SW480 (cell line): ENCODE results near the gene NECAP2.
A peak's percentile ranks its signal among the peaks of the same experiment; 100 is the strongest.
"Not testable (repeated sequence)": the region's sequence is repeated elsewhere in the genome, so short reads cannot be mapped to it uniquely, and the experiment has no call there.

ENCODE experiments used
- DNase-seq: peaks from one replicate; pipeline ENCODE4 v3.0.0-alpha.2; 2016; ENCODE audit warnings: low spot score

The NECAP2 gene

DNA sequence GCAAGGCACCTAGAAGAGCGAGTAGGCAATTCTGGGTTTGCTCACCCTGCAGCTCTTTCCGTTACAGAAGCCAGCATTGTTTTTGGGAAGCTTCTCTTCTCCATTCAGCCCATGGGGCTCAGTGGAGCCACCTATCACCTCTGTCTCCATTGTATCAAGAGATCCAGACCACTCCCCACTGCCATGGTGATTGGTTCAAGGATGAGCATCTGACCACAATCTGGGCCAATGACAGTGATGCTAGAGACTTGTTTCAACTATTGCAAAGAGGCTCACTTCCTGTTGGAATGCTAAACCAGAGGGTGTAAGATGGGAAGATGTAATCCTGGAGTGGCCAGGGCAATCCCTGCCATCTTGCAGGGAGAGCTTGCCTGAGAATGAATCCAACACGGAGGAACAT is 9.9 kb upstream of the NECAP2 start:
- peak; percentile 40 for DNase-seq

DNA sequence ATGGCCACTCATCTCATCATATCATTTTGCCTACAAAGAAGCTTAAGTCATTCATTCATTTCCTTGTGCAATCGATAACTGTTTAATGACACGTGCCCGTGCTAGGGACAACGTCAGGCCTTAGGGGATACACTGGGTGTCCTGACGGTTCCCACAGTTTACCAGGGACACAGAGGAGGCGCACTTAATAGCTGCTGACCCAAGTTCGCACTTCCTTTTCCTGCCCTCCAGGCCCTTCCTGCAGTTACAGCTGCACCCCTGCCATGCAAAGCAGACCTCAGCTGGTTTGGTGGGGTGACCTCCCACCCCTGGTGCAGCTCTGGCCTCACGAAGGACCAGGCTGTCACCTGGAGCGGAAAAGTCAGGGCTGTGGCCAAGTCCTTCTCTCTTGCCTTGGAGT is 7.5 kb upstream of the NECAP2 start:
- DNase-seq: no peak

DNA sequence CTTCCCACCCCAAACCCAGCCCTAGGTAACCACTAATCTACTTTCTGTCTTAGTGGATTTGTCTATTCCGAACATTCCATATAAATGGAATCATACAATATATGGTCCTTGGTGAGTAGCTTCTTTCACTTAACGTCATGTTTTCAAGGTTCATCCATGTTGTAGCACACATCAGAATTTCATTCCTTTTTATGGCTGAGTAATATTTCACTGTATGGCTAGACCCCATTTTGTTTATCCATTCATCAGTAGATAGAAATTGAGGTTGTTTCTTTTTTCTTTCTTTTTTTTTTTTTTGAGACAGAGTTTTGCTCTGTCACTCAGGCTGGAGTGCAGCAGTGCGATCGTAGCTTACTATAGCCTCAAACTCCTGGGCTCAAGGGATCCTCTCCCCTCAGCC is 6.5 kb upstream of the NECAP2 start:
- no peak for DNase-seq

DNA sequence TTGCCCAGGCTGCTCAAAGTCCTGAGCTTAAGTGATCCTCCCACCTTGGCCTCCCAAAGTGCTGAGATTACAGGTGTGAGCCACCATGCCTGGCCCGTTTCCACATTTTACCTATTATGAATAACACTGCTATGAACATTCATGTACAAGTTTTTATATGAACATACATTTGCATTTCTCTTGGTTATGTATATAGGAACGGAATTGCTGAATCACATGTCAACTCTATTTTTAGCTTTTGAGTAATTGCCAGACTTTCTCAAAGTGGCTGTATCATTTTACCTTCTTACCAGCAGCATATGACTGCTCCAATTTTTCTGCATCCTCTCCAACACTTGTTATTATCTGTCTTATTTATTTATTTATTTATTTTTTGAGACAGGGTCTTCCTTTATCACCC is 6.0 kb upstream of the NECAP2 start:
- no peak for DNase-seq

DNA sequence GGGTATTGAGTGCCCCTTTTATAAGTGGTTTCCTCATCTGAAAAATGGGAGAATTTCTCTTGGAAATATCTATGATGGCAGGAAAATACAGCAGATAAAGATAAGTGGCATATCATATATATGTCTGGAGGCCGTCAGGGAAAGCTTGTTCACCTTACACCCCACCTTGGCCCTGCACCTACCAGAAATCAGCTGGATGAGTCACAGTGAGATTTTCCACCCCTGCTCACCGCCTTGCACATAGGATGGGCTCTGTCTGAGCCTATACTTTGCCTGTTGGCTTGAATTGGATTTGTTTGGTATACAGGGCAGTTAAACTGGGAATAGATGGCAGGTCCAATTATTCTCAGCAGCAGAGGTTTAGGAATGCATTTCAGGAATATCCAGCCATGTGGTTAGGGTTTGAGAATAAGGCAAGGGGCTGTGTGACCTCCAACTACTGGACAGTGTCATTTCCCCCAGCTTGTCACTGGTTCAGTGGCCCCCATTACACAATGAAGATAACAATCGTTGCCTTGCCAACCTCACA is 3.5 kb upstream of the NECAP2 start, which contains the start of gene SPATA21:
Gene SPATA21 (minus strand): TSS at position 479 of the 529 bp plus-strand sequence. CDS start 6,053 bp downstream, outside the sequence.
- DNase-seq: no peak

DNA sequence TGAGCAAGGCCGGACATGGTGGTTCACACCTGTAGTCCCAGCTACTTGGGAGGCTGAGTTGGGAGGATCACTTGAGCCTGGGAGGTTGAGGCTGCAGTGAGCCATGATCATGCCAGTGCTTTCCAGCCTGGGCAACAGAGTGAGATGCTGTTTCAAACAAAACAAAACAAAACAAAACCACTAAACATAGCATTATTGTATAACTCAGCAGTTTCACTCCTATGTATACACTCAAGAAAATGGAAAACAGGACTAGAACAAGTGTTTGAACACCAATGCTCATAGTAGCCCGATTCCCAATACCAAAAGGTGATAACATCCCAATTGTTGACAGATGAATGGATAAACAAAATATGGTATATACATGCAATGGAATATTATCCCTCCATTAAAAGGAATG is 2.0 kb upstream of the NECAP2 start:
- no peak for DNase-seq

DNA sequence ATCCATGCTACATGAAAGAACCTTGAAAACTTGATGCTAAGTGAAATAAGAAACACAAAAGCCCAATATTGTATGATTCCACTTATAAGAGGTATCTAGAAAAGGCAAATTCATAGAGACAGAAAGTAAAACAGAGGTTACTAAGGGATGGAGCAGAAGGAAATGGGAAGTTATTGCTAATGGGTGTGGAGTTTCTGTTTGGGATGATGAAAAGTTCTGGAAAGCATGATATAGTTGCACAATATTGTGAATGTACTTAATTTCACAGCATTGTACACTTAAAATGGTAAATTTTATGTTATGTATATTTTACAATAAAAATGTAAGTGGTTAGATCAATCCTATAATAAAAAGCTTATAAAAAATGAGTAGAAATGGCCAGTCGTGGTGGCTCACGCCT is 1.6 kb upstream of the NECAP2 start:
- DNase-seq: no peak

DNA sequence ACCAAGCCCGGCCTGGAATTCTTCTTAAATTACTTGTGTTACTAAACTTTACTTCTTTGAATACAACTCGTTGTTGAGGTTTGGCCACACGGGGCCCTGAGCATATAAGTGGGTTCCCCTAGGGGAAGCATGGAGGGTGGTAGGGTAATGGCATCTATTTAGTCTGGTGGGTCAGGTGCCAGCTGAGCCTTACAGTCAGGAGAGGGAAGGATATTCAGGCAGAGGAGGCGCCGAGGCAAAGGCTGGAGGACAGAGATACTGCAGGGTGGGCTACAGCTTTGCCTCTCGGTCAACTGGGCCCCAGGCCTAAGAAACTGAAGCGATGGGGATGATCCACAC is 424 bp upstream of the NECAP2 start:
- DNase-seq: no peak

DNA sequence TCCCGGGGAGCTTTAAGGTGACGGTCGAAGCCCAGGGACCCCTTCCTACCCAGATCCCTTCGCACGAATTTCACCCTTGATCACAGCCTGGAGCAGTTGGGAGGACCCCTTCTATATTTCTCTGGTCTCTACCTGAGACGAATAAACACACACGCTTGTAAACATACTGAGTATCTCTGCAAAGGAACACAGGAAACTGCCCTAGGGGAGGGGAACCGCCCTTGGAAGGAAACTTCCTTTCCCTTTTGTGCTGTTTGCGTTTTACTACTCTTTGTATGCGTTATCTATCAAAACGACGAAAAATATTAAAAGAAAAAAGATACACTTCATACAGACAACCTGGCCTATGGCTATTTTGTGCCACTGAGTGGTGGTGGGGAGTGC is 750 bp downstream of the NECAP2 start:
- no peak for DNase-seq

DNA sequence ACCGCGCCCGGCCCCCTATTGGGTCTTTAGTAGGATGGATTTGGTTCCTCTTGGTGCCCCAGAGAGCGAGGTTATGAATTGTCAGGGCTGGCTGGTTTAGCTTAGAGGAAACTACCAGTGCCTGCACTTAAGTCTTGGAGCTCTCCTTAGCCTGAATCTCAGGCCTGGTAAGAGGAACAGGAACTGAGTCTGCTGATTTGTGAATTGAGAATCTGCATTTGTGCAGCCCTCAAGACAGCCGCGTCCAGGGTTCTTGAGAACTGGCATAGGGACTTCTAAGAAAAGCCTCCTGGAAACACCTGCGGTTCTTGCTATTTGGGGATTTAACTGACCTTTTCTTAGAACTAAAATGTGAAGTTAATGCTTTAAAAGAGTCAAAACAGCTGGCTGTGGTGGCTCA is 1.7 kb downstream of the NECAP2 start:
- no peak for DNase-seq

DNA sequence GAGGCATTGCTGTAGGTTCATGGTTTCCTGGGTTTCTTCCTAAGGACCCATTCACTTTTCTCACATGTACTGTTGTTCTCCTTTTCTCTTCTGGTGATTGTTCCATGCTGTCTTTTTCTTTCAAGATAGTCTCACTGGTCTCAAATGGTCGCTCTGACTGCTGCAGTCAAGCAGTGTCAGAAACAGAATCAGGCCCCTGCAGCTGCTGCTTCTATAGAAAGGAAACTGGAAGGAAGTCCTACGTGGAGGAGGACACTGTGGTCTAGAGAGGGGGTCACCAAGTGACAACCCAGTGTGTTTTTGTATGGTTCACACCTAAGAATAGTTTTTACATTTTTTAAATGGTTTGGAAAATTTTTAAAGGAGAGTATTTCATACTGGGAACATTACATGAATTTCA is 2.4 kb downstream of the NECAP2 start:
- no peak for DNase-seq

DNA sequence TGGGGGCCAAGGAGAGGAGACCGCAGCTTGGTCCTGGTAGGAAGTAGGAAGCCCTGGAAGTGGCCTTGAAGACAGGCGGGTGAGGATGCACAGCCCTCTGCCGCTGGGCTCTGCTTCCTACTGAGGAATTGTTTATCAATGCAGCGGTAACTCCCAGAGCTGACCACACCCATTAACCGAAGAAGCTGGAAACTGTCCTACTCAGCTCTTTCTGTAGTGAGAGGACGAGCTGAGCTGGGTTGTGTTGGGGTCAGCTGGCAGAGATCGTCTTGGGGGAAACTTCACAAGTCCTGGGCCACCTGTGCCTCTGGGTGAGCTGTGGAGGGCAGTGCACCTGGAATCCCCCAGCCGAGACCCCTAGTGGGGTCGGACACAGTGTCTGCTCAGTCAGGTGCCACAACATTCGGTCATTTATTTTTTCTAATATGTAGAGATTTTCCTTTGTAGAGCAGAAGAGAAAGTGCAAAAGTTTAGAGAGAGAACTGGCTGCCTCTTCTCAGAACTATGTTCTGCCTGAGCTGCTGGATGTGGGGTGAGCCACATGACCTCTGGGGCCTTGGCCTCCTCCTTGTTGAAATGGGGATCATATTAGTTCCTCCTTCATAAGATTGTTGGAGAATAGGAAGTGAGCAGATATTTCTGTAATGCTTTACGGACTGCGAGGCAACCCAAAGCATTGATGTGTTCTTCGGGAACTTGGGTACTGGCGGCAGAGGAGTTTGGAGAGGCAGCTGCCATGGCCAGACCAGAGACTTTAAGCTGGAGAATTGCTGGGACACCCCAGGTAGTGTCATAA is 3.6 kb downstream of the NECAP2 start:
- DNase-seq: no peak

DNA sequence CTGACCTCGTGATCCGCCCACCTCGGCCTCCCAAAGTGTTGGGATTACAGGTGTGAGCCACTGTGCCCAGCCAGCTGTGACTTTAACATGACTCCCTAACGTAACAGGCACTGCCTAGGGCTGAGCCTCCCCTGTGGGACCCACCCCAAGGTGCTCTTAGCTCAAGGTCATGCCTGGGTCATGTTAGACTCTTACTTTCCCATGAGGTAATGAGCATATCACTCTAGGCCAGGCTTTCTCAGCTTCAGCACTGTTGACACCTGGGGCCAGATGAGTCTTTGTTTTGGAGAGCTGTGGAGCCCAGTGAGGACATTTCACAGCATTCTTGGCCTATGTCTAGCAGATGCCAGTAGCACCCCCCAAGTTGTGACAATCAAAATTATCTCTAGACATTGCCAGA is 4.5 kb downstream of the NECAP2 start:
- DNase-seq: no peak

DNA sequence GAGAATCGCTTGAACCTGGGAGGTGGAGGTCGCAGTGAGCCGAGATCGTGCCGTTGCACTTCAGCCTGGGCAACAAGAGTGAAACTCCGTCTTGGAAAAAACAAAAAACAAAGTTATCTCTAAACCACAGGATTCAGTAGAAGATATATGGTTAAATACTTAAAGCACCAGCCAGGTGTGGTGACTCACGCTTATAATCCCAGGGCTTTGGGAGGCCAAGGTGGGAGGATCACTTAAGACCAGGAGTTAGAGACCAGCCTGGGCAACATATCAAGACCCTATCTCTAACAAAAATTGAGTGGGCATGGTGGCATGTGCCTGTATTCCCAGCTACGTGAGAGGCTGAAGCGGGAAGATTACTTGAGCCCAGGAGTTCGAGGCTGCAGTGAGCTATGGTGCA is 5.6 kb downstream of the NECAP2 start:
- DNase-seq: no peak

DNA sequence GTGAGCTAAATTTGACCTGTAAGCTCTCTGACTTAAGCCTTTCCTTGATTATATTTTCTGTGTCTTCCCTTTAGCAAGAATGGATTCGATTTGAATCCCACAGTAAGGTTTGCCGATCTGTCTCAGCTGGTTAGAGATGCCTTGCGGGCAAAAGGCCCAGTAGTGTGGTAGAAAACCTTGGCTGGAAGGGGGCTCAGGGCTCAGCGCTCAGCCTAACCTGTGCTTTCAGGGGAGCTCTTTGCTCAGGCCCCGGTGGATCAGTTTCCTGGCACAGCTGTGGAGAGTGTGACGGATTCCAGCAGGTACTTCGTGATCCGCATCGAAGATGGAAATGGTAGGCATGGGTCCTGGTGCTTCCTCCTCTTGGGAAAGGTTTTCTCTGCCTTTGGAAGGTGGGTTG is 7.1 kb downstream of the NECAP2 start:
- no peak for DNase-seq

DNA sequence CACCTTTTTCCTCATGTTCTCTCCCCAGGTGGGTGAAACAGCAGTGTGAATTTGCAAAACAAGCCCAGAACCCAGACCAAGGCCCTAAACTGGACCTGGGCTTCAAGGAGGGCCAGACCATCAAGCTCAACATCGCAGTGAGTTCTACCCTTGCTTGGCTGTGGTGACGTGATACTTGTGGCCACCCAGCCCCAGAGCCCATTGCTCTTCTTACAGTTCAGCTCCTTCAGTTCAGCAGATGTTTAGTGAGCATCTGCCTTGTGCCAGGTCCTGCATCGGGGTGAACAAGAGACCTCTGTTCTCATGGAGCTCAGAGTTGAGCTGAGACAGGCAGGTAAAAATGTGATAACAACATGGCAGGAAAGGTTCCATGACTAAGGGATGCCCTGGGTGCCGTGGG is 8.5 kb downstream of the NECAP2 start:
- DNase-seq: no peak

DNA sequence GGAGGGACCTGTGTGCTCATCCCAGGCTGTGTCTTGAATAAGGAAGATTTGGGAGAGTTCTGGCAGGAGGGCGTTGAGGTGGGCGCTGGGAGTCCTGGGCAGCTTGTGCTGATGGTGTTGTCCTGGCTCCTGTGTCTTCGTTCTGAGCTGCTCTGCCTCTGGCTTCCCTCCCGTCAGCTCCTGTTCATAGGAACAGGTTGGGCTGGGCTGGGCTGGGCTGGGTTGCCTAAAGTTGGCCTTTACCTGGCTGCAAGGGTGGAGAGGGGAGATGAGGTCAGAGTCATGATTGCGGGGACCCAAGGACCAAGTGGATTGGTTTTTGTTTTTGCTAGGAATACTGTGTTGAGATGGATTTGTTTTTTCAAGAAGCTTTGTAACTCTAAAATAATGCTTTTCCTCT is 9.1 kb downstream of the NECAP2 start:
- DNase-seq: no peak

DNA sequence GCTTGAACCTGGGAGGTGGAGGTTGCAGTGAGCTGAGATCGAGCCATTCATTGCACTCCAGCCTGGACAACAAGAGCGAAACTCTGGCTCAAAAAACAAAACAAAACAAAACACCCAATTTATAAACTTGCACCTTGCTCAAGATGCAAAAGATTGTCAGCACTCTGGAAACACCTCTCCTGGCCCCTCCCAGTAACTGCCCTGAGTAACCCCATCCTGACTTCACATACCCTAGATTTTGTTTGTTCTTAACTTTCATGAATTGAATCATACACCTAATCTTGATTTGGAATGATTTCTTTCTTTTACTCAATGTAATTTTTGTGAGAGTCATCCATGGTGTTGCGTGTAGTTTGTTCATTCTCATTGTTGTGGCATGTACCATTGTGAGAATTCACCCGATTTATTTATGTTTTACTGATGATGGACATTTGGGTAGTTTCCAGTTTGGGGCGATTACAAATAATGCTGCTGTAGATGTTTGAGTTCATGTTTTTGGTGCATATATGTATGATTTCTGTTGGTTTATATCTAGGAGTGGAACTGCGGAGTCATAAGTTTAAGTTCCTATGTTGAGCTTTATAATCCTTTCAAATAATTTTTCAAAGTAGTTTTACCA is 10.4 kb downstream of the NECAP2 start:
- DNase-seq: no peak

DNA sequence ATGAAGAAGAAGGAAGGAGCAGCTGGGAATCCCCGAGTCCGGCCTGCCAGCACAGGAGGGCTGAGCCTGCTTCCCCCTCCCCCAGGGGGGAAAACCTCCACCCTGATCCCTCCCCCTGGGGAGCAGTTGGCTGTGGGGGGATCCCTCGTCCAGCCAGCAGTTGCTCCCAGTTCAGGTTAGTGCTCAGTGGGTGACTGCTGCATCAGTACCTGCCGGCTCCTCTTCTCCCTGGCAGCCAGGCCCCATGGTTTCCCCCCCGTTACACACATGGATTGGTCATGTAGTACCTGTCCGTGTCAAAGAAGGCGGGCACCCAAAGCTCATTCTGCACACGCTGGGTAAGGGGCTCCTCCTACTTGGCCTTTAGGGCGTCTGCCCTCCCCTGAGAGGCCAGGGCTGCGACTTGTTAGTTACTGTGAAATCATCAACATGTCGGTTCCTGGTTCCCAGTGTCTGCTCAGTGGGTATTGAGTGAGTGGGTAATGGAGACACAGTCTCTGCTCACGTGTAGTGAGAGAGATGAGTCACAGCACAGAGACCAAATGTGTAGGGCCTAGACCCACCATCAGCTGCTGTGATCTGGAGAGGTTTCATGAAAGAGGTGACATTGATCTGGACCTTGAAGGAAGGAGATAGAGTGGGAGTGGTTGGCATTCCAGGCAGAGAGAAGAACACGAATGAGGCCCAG is 11.5 kb downstream of the NECAP2 start:
- DNase-seq: no peak

DNA sequence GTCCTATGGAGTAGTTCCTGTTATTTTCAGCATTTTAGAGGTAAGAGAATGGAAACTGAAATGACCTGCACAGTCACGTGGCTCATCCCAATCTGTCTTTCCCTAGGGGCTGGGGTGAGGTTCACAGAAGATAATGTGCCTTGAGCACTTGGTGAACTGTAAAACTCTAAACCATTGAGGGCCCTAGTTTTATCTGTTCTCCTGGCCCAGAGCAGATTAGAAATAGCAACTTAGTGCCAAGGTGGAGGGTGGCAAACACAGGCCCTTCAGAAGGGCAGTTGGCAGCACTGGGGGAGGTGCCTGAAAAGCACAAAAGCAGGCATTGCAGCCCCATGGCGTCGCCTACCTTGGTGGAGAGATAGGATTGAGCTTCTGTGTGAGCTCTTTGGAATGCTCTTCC is 14.4 kb downstream of the NECAP2 start:
- DNase-seq: not testable (repeated sequence)

DNA sequence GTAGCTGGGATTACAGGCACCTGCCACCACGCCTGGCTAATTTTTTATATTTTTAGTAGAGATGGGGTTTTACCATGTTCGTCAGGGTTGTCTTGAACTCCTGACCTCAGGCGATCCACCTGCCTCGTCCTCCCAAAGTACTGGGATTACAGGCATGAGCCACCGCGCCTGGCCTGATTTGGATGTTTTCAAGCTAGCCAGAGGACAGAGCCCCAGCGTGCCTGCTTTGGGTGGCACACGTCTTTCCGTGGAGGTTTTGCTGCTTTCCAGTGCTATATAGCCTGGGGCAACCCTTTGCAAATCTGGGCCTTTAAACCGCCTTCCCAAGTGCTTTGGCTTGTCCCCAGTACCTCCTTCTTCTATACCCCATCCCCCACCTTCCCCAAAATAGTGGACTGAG is 15.6 kb downstream of the NECAP2 start:
- not testable (repeated sequence) for DNase-seq

DNA sequence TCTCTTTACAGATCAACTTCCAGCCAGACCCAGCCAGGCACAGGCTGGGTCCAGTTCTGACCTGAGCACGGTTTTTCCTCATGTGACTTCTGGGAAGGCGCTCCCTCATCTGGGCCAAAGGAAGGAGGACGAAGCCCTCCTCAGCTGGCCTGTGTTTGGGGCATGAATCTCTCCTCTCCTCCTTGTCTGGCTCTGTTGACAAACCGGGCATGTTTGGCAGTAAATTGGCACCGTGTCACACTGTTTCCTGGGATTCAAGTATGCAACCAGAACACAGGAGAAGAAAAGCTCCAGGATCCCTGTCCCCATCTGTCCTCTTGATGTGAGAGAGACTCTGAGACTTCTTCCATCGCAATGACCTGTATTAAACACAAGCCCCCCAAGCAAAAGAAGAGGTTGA is 18.3 kb downstream of the NECAP2 start:
- no peak for DNase-seq

DNA sequence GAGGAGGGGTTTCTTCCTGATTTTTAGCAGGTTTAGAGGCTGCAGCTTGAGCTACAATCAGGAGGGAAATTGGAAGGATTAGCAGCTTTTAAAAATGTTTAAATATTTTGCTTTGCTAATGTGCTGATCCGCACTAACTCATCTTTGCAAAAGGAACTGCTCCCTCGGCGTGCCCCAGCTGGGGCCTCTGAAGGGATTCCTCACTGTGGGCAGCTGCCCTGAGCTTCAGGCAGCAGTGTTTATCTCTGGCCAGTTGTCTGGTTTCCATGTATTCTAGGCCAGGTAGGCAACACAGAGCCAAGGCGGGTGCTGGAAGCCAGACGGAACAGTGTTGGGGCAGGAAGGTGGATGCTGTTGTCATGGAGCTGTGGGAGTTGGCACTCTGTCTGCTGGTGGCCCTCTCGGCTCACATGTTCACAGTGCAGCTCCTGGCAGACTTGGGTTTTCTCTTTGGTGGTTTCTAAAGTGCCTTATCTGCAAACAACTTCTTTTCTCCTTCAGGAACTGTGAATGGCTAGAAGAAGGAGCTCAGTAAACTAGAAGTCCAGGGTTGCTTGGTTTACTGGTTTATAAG is 18.9 kb downstream of the NECAP2 start:
- no peak for DNase-seq
